Stimulated activated CD4-positive, alpha-beta T cell treated with anti-CD3 and anti-CD28 coated beads, Interleukin-12 subunit alpha, Interleukin-12 subunit beta, amount 100 ng/mL, for 4 hours (primary cell): ENCODE data around the gene IP6K3.

Experiments
- DNase-seq: peaks from one replicate; pipeline ENCODE4 v3.0.0-alpha.2; 2020

The IP6K3 gene

DNA sequence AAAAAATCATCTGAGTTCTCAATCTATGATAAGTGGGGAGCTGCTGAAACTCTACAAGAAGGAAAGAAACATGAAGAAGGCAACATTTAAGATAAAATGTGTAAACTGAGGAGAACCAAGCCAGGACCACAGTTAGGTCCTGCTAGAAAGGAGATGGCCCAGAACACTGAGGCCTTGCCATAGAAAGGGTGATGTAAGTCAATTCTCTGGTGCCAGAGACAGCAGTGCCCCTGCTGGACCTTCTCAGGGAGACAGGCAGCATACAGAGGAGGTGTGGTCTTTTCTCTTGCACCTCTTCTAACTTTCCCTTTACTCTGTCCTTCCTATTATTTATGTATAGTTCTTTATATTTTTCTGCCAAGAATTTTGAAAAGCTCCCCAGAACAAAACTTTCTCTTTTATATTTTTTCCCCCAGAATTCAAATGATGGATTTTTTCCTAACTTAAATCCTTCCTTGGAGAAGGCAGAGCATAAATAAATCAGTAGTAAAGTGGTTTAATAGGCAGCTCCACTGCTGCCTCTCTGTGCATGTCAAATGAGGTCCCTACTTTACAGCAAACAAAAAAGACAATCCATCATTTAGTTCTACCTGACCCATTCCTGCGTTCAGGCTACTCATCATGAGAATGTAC is 44.2 kb downstream of the IP6K3 start:
- DNase-seq, result no peak

DNA sequence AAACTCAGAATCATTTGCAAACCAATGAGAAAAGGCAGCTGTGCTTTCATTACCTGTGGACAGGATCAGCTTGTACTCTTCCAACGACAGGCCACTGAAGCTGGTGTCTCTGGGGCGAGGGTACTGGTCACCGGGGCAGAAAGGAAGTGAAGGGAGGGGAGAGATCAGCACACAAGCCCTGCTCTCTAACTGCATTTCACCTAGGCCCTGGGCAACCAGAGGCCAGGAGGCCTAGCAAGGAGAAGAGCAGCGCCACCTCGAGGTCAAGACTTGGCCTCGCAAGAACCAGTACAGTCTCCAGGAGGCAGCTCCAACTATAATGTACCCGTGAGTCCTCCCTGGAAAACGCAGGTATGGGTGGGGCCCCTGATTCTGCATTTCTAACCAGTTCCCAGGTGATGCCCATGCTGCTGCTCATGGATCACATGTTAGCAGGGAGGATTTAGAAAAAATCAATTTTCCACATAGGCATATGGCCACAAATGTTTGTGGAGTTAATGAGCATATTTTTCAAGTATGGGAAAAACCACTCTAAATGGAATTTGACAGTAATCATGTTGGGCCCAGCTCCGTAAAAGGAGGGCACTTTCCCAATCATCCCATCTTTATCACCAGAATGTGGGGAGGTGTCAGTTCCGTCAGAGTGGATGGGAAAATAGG is 46.2 kb downstream of the IP6K3 start:
- DNase-seq, result peak; percentile 67

DNA sequence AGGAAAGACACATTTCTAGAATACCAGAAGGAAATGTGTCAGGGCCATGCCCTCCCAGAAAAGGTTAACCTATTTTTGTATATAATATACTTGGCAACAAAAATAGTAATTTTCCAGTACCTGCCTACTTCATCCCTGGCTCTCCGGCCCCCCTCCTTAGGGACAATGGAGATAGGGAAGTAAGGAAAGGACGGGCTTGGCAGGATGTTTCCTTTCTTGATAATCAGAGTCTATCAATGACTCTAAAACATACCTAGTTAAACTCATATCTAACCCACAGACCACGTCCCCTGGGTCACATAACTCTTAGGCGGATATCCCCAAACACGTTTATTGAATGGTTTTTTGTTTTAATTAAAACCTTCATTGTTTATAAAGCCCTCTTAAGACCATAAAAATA is 47.0 kb downstream of the IP6K3 start:
- no peak for DNase-seq

- DNase-seq, result no peak
Measured at GRCh38 chr6:33699131-33699530, 47.6 kb downstream of the IP6K3 start.

DNA sequence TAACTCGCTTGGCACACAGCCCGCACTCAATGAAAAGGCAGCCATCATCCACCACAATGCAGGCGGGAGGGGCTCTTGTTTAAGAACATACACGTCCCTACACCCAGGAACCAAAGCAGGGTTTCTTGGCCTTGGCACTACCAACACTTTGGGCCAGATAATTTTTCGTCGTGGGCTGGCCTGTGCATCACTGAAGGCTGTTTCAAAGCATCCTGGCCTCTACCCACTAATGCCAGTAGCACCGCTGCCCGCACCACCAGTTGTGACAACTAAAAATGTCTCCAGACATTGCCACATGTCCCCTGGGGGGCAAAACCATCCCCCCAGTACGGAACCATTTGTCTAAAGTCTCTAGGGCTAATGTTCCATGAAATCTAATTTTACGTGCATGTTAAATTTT is 48.2 kb downstream of the IP6K3 start:
- no peak for DNase-seq

- no peak for DNase-seq
Measured at GRCh38 chr6:33697845-33698244, 48.9 kb downstream of the IP6K3 start.

DNA sequence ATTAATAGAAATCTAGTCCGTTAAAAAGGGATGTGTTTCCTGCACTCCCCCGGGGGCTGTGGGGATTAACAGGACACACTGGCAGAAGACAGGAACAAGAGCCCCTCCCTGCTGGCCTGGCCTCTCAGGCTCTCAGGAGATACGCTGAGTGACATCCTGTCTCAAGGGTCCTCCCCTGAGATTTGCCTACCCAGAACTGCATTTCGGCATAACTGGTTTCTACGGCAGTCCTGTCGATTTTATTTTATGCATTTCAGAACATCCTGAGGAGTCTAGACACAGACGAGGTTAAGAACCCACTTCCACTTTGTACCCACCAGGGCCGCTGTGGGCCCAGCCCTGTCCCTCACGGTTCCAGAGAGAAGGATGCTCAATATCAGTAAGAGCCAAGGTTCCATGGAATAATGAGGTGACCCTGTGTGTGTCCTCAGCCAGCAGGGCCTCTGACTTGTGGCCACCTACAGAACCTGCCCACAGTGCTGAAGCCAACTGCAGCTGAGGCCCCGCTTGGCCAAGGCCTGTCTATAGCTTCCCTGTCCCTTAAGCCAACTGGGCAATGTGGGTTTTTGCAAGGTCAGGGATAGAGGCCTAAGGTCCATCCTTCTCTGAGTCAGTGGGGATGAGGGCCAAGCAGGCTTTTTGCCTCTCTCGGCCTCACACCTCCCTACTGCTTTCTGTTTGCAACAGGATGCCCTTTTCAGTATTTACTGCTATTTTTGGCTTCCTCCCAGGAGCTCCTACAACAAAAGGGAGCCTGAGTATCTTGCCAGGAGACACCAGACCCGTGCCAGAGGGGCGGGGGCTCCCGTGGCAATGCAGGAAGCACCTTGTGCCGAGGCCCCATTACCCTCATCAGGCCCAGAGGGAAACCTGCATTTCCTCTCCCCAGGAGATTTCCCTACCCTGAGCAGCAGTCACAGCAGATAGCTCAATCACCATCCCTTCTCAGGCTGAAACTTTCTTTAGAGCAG is 49.9 kb downstream of the IP6K3 start:
- no peak for DNase-seq

DNA sequence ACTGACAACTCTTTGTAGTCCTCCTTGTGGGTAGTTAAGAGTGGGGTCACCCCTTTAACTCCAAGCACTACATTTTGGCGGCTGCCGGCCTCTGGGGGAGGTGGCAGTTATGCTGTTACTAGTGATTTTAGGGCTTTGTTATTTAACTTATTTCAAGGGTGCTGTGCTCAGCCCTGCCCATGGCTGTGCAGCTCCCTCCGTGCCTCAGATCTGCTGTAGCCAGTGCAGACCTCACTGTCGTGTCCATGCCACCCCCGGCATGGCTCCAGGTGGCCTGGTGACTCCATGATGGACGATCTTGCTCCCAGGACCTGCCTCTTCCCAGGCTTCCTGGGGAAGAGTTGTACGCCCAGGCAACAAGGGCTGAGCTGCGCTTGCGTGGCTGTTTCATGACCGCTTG is 50.6 kb downstream of the IP6K3 start:
- no peak for DNase-seq

GRCh38 chr6:33695451-33695887 is 51.2 kb downstream of the IP6K3 start:
- no peak for DNase-seq

DNA sequence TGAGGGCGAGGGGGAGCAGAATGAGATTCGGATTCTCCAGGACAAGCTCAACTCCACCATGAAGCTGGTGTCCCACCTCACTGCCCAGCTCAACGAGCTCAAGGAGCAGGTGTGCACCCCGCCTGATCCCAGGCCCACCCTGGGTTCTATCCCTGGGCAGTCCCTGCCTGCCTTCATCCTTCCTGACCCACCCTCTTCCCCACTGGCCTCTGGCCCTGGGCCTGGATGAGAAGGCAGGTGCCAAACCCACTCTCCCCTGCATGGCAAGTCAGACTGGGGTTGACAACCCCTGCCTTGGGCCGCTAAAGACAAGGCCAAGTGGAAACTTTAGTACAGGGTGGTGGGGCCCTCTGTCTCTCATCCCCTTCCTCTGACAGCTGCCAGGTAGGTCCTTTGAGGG is 51.7 kb downstream of the IP6K3 start:
- no peak for DNase-seq

- peak; percentile 70 for DNase-seq
Measured at GRCh38 chr6:33694401-33694931, 52.2 kb downstream of the IP6K3 start.

DNA sequence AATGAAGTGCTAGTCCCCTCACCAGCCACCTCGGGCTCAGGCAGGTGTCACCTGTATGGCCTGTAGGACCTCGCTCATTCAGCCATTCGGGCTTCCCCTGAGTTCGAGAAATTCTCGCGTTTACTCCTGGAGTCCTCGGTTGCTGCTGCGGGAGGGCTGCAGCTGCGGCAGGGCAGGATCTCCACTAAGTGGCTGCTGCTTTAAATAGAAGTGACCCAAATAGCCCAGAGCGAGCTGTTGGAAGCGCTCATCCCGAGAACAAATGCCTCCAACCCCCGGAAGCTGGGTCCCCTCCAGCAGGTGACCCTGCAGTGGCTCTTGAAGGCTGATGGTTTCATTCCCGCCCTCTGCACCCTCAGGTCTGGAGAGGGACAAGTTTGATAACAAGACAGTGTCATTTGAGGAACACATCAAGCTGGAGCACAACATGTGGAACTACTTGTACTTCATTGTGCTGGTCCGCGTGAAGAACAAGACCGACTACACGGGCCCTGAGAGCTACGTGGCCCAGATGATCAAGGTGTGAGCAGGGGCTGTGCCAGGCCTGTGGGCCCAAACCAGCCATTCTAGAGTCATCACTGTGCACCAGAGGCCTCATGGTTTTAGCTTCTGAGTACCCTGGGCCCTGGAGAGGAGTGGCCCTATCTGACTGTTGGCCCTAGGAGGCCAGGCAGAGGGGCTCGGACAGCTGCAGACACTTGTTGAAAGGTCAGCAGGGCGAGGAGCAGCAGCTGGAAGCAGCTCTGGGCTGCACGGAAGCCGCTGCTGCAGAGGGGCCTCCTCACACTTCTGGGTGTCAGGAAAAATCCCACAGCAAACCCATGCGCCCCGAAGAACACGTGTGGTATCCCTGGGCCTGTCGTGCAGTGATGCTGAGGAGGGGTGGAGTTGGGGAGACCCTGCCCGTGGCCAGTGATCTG is 53.3 kb downstream of the IP6K3 start:
- no peak for DNase-seq

GRCh38 chr6:33692760-33693158 is 53.9 kb downstream of the IP6K3 start:
- DNase-seq, result peak; percentile 32

- no peak for DNase-seq
Measured at GRCh38 chr6:33692078-33692759, 54.5 kb downstream of the IP6K3 start.

DNA sequence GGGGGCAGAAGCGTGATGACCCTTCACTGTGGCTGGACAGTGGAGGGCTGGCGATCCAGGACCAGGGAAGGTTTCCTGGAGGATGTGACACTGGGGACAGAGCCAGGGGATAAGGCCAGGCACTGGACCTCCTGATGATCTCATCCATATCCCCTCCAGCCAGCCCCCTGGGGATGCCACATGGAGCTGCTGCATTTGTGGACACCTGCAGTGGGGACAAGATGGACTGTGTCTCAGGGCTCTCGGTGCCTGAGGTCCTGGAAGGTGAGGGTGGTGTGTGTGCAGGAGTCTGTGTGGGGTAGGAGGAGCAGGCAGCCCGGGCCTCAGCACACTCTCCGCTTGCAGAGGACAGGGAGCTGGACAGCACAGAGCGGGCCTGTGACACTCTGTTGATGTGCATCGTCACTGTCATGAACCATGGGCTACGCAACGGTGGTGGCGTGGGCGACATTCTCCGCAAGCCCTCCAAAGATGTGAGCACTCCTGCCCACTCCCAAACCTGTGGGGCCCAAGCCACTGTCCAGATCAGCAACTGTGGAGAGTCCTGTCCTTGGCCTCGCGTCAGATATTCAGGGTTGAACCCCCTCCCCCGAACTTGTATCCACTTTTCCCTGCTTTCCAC is 55.1 kb downstream of the IP6K3 start:
- no peak for DNase-seq

DNA sequence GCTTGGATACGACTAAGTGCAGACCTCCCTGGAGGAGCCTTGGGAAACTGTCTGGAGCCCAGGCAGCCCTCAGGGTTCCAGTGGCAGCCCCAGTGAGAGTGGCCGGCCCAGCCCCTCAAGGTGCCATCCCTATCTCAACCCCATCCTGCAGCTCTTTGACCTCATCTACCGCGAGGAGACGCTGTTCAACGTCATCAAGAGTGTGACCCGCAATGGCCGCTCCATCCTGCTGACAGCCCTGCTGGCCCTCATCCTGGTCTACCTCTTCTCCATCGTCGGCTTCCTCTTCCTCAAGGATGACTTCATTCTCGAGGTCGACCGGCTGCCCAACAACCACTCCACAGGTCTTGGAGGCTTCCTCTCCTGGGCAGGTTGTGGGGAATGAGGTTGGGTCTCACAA is 55.9 kb downstream of the IP6K3 start:
- DNase-seq, result no peak

GRCh38 chr6:33689879-33690278 is 56.8 kb downstream of the IP6K3 start:
- DNase-seq, result no peak

DNA sequence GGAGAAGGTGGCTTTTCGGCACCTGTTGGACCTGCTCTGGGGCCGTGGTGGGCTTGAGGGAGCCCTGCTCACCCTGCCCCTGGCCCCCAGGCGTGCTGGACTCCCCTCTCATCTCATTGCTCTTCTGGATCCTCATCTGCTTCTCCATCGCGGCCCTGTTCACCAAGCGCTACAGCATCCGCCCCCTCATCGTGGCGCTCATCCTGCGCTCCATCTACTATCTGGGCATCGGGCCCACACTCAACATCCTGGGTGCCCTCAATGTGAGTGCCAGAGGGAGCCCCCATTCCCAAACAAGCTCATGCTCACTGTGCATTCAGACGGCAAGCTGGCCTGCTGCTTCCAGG is 57.6 kb downstream of the IP6K3 start:
- DNase-seq, result no peak

DNA sequence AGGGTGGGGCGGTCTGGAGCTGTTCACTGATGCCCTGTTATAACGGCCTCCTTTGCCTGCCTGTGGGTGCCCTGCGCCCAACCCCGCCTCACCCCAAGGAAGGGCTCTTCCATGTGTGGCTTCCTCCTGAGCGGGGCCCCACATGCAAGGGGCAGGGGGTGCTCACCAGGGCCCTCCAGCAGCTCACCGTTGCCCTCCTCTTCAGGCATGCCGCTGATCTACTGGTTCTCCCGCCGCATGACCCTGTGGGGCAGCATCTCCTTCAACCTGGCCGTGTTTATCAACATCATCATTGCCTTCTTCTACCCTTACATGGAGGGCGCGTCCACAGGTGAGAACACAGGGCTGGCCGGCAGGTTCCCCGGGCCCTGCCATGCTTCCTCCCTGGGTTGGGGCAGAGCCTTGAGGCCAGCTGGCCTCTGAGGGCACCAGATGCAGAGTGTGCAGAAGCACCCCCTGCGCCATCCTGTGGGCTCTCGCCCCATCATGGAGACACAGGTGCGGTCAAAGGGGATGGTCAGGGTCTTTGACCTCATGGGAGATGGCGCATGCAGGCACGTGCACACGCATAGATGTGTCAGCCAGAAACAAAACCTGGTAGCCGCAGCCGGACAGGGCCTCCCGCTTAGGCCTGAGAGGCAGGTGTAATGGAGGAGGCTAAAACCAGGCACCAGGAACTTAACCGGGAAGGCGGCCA is 58.1 kb downstream of the IP6K3 start:
- no peak for DNase-seq

- no peak for DNase-seq
Measured at GRCh38 chr6:33688006-33688405, 58.7 kb downstream of the IP6K3 start.
